Suprapubic skin (tissue), 3 donors: ENCODE results near the gene PDE4D.

Source experiments
- POLR2A ChIP-seq, 2 donors: fragments of 450-650 bp; IDR thresholded peaks; one replicate each; pipeline ENCODE4 v1.6.1; 2017; ENCODE audit warnings: antibody characterized with exemption in 2 of 2, mild to moderate bottlenecking in 2 of 2, moderate library complexity in 2 of 2
- TF ChIP-seq, protein P1 (sequence below), 2 donors: fragments of 200-600 bp in 1 of 2; fragments of 450-650 bp in 1 of 2; sonication (generic) in 1 of 2; IDR thresholded peaks; one replicate each; pipeline ENCODE4 v1.5.1; 2016 to 2019; ENCODE audit warnings: antibody characterized with exemption in 2 of 2, mild to moderate bottlenecking in 1 of 2, moderate library complexity in 1 of 2

DNA sequence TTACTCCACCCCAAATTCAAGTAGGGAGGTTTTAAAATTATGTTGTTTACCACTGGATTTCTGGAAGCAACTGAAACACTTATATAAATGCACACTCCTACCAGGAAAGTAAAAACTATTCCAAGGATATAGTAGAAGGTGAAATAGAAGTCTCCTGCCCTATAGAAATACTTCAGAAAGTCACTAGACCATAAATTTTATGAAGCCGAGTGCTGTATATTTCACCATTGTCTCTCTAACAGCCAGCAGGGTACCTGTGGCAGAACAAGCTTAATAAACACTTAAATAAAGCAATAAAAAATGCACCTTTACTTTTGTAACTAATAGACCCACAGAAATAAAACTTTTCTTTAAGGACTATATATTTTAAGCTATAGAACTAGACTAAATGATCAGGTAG is 631.6 kb downstream of the PDE4D start:
- TF ChIP-seq, protein P1, sequence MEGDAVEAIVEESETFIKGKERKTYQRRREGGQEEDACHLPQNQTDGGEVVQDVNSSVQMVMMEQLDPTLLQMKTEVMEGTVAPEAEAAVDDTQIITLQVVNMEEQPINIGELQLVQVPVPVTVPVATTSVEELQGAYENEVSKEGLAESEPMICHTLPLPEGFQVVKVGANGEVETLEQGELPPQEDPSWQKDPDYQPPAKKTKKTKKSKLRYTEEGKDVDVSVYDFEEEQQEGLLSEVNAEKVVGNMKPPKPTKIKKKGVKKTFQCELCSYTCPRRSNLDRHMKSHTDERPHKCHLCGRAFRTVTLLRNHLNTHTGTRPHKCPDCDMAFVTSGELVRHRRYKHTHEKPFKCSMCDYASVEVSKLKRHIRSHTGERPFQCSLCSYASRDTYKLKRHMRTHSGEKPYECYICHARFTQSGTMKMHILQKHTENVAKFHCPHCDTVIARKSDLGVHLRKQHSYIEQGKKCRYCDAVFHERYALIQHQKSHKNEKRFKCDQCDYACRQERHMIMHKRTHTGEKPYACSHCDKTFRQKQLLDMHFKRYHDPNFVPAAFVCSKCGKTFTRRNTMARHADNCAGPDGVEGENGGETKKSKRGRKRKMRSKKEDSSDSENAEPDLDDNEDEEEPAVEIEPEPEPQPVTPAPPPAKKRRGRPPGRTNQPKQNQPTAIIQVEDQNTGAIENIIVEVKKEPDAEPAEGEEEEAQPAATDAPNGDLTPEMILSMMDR (IDR thresholded peaks at IDR 0.05) = no peak
- TF ChIP-seq POLR2A (IDR thresholded peaks at IDR 0.05) = no peak
